HPDE6-E6E7 (cell line): ENCODE results near the gene ADAM11.
"Not testable (repeated sequence)": the region's sequence is repeated elsewhere in the genome, so short reads cannot be mapped to it uniquely, and the experiment has no call there.

Source experiments
- DNase-seq: peaks from one replicate; pipeline ENCODE4 v3.0.0; 2011; ENCODE audit warnings: missing footprints; ENCODE audit errors: extremely low spot score

Gene ADAM11, protein sequence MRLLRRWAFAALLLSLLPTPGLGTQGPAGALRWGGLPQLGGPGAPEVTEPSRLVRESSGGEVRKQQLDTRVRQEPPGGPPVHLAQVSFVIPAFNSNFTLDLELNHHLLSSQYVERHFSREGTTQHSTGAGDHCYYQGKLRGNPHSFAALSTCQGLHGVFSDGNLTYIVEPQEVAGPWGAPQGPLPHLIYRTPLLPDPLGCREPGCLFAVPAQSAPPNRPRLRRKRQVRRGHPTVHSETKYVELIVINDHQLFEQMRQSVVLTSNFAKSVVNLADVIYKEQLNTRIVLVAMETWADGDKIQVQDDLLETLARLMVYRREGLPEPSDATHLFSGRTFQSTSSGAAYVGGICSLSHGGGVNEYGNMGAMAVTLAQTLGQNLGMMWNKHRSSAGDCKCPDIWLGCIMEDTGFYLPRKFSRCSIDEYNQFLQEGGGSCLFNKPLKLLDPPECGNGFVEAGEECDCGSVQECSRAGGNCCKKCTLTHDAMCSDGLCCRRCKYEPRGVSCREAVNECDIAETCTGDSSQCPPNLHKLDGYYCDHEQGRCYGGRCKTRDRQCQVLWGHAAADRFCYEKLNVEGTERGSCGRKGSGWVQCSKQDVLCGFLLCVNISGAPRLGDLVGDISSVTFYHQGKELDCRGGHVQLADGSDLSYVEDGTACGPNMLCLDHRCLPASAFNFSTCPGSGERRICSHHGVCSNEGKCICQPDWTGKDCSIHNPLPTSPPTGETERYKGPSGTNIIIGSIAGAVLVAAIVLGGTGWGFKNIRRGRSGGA

DNA sequence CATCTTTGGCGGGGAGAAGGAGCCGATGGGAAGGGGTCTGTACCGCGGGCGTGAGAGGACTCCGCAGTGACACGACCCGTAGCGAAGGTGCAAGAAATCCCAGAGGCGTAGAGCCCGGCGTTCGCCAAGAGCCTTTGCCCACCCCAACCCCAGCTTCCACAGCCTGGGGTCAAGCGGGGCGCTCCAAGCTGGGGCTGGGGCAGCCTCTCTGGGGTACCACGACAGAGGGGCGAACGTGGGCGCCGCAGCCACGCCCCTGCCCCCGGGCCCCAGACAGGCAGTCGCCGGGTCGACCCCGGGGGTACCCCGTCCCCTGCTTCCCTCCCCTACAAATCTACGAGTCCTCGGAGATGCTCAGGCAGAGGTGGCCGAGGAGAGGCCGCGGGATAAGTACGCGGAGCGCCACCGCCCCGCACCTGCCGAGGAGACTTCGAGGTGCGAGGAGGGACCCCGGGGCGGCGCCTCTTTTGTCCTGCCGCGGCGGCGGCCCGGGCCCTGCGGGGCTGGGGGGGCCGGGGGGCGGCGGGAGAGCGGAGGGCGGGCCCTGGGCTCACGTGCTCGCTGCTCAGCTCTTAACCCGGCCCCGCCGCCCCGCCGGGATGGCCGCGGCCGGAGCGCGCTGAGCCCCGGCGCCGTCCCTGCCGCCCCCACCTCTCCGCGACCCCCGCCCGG is at the start of gene ADAM11:
ADAM11 (plus strand) TSS at position 575 of the 672 bp plus-strand sequence. CDS start 212 bp downstream, outside the sequence.
- no peak for DNase-seq

DNA sequence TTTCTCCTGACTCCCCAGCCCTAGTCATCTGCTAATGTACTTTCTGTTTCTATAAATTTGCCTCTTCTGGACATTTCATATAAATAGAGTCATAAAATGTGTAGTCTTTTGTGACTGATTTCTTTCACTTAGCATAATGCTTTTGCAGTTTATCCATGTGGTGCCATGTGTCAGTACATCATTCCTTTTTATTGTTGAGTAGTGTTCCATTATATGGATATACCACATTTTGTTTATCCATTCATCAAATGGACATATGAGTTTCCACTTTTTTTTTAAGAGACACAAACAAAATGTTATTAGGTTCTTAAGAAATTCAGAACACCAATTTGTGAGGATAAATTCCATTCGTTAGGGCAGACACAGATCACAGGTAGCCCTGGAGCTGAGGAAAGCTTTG is 39.3 kb upstream of the ADAM11 start:
- no peak for DNase-seq

DNA sequence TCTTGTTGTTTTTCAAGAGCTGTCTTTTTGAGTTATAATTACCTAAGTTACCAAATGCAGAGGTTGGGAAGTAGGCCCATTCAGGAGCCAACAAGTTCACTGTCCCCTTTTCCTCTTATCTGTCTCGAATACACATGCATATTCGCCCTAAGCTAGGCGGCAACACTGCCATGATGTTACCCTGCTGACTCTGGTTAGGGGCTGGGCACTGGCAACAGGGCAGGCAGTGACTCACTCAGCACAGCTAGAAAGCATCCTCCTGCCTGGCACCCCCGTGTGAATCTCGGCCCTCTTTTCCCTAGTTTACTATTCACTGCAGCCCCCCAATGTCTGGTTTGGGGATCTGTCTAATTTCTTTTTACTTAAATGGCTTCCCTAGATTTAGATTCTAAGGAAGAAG is 36.5 kb upstream of the ADAM11 start:
- DNase-seq: no peak

DNA sequence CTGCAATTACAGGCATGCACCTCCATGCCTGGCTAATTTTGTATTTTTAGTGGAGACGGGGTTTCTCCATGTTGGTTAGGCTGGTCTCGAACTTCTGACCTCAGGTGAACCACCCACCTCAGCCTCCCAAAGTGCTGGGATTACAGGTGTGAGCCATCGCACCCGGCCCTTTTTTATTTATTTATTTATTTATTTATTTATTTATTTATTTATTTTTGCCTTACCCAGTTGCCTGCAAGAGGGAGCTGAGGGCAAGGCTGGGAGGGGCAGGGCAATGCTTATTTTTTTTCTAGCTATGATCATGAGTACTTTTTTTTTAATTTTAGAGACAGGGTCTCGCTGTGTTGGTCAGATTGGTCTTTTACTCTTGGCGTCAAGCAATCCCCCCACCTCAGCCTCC is 32.7 kb upstream of the ADAM11 start:
- DNase-seq: not testable (repeated sequence)

DNA sequence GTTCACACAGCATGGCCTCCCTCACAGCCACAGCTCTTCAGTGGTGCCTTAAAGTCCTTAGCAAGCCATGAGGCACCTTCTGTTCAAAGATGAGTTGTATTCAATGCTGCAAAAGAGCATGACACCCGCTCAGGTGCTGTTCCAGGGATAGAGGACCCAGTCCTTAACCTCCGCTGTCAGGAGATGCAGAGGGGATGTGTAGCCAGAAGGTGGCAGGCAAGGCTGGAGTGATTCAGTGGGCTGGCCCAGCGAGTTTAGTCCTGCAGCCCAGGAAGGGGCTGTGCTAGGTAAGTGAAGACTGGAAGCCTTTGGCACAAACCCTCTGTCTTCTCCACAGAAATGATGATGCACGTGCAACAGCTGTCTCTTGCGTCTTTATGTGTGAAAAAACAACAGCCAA is 25.0 kb upstream of the ADAM11 start:
- no peak for DNase-seq

DNA sequence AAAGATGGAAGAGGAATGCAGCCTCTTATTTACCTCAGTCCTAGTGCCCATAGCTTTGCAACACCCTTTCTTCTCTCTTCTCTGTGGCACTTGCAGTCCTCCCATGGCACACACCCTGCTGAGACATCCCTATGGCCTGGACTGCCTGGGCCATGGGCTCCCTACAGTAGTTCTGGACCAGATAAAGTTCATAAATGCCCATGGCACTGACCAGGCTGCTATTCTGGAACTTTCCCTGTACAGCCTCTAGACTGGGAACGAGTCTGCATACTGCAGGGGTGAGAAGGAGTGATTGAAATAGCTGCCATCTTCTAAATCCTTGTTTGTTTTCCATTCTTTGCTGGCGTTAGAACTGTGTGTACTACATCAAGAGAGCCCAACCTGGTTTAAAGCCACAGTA is 24.5 kb upstream of the ADAM11 start:
- no peak for DNase-seq

DNA sequence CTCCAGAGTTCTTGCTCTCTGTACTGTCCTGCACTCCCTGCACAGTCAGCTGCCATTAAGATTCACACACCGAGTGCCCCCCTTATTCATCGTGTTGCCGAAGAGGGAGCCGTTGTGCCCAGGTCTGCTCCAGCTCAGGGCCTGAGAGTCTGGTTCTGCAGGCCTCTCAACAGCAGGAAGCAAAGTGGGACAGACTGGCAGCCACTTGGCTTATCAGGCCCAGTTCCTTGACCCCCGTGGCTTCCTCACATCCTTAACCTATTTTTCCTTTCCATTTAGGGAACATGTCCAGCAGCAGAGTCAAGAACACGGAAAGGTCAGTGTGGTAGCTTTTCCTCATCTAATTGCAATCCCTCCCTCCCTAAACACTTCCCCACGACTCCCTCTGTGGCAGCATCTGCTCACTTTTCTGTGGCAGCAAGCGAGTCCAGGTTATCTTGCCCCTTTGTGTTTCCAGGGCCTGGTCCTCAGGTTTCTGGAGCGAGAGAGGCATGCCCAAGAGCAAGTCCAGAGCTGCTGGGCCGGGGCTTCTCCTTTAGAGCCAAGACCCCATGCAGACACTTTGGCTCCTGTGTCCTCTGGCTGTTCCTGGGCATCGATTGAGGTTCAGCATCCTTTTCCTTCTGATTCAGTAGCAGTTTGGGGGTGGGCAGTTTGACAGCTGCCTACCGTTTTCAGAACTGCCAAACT is 22.1 kb upstream of the ADAM11 start:
- DNase-seq: no peak

DNA sequence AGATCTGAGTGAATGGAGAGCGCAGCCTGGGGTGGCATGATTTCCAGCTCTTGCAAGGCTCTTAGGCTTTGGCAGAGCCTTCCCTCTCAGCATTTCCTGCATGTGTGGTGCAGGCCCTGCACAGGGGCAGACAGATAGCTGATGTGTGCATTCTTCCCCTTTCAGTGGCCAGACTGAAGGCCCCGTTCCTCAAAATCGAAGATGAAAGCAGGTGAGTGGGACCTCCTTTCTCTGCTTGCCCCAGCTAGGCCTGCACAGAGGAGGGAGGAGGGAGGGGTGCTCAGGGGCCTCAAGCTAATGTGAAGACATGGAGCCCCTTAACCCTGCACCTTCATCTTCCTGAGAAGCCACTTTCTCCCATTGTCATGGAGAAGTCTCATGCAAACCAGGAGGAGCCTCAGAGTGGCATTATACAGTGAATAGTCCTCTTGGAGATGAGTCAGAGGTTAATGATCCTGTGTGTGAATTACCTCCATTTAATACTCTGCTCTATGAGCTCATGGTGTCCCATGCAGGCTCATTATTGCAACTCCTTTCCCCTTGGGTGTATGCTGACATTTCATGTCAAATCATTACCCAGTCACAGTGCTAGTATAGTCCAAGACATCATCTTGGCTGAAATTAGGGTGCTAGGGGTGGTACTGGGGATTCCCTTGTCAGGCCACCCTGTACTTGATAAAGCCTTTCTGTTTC is 20.4 kb upstream of the ADAM11 start:
- DNase-seq: no peak

DNA sequence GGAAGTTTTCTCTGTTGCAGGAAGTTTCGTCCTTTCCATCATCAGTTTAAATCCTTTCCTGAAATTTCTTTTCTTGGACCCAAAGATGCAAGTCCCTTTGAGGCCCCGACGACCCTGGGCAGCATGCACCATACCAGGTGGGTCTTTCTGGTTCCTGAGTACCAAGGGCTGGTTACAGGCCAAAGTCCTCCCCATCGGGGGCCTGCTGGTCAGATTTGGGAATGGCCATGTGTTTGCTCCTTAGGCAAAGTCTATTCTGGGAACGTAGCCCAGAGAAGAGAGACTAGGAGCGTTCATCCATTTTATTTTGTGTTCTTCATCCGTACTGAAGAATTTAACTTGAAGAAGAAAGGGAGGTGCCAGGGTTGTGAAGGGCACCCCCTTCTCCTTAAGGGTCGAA is 17.5 kb upstream of the ADAM11 start:
- no peak for DNase-seq

DNA sequence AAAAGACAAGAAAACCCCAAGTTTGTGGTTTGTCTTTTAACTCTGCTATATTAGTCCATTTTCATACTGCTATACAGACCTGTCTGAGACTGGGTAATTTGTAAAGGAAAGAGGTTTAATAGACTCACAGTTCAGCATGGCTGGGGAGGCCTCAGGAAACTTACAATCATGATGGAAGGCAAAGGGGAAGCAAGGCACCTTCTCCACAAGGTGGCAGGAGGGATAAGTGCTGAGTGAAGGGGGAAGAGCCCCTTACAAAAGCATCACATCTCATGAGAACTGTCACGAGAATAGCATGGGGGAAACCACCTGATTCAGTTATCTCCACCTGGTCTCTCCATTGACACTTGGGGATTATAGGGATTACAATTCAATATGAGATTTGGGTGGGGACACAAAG is 13.5 kb upstream of the ADAM11 start:
- no peak for DNase-seq

DNA sequence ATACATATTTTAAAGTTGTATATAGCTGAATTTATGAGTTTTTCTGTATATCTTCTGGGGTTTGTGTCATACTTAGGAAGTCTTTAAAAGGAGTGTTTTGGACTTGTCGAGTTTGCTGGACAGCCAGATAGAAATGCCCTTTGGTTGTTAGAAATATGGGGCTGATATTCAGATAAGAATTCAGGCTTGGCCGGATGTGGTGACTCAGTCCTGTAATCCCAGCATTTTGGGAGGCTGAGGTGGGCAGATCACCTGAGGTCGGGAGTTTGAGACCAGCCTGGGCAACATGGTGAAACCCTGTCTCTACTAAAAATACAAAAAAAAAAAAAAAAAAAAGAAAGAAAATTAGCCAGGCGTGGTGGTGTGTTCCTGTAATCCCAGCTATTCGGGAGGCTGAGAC is 13.1 kb upstream of the ADAM11 start:
- DNase-seq: not testable (repeated sequence)

DNA sequence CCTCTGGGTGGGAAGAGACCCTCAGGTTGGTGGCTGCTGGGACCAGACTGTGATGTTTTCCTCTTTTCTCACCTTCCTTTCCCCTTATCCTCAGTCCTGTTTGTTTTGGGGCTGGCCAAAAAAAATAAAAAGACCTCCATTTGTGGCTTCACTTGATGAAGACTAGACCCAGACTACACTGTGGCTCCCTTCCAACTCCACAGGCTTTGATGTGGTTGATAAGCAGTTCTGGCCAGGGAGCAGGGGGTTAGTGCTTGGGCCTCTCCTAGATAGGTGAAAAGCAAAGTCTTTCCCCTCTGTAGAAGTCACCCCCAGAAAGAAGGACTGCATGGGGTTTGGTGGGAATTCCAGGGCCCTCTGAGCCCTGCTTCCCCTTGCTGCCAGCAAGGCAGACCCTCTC is 11.2 kb upstream of the ADAM11 start:
- no peak for DNase-seq

DNA sequence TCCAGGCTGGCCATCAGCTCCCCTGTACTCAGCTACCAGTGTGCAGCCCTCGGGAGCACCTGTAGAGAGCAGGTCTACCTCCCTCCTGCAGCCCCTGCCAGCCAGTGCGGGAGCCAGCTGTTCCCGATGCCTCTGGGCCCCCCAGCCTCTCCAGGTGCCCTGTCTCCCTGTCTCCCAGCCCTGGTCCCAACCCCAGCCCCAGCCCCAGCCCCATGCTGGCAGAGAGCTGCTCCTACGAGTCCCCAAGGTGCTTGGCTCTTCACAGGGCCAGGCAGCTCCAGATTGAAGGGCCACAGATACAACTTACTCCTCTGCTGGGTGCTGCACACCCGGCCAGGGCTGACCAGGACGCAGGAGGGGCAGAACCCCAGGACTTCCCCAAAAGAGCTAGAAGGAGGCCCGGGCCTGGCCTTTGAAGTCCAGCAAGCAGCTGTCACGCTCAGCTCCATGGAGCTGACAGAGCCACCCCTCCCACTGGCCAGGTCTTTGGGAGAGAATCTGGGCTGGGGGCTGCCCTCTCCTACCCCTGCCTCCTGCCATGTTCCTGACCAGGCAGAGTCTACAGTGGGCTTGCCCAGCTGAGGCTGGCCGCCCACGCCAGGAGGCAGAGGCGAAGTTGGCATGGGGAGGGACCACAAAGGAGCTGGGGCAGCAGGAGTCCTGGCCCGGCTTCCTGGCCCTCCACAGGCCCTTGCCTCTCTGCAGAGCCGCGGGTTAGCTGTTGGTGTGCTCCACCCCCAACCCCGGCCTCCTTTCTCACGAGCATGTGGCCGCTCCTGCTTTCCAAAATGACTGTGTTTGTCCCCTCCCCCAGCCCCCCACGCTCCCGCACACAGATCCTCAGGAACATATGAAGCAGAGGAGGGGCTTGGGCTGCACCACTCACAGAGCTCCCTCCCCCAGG is 9.5 kb upstream of the ADAM11 start:
- DNase-seq: no peak

DNA sequence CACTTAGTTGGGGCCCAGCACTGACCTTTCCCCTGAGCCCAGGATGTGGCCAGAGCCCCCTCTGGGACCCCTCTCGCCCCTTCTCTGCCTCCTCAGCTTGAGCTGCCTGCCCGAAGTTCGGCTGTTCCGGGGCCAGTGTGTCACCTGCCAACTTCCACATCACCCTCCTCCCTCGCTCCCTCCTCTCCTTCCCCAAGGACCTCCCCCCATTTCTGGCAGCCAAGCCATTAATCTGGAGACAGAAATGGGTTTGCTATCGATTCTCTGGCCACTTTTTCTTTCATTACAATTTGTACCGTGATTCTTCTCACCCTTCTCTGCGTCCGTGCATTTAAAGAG is 8.8 kb upstream of the ADAM11 start:
- DNase-seq: no peak

DNA sequence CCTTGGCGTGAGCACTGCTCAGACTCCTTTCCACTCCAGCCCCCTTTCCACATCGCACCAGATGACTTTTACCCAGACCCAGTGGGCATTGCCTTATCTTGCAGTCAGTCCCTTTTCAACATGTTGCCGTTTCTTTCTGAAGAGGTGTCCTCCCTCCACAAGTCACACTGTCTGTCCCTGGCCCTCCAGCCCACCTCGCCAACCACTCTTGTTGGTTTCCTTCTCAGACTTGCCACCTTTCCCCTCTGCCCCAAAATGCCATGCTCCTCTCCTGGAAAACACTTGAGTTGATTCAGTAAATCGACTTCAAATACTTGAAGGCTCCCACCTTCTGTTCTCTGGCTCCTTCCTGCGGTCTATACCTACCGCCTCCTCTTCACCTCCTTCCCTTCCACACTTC is 7.5 kb upstream of the ADAM11 start:
- no peak for DNase-seq

DNA sequence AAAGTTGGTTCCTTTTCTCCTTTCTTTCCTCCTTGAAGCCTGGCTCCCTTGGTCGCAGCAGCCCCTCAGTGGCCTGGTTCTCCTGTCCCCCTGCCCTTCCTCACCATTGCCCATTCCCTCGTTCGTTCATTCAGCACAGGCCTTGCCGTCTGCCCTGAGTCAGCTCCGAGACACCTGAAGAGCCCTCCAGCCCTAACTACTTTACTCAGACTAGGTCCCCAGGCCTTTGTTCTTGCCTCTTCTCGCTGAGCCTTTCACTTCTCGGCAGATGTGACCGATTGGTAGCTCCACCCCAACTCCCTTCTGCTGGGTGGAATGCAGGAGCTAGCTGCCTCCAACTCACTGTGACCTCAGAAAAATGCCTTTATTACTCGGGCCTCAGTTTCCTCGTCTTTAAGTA is 7.0 kb upstream of the ADAM11 start:
- no peak for DNase-seq

DNA sequence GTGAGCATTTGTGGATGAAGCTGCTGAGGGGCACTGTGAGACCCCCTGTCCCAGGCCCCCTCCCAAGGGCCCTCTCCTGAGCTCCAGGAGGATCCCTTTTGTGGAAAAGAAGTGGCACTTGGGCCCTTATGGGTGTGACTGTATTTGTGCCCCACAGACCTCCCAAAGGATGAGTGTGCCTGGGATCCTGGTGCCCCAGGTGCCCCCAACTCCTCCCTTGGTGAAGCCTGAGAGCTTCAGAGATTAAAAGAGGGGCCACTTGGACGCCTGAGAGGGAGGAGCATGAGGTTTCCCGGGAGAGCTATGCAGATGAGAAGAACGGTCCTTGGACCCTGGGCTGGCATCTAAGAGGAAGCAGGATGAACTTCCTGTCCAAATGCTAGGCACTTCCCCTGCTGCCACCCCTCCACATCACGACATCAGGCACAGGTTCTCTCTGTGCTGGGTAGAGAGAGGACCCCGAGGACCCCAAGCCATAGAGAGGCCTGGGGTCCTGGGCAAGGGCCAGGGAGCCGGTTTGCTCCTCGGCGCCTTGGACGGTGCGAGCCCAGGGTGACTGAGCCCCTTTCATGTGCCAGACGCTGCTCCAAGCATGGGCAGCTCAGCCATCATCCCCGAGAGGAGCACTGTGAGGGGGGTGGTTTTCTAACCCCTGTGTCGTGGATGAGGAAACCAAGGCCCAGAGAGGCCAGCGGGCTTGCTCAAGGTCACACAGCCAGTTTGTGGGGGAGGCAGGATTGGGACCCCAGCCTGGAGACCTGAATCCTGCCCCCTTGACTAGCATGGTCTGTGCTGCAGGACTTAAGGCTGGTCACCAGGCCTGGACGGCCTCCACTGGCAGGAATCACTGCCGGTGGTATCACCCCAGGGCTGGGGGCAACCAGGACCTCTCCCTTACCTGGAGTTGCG is 5.6 kb upstream of the ADAM11 start:
- DNase-seq: no peak

DNA sequence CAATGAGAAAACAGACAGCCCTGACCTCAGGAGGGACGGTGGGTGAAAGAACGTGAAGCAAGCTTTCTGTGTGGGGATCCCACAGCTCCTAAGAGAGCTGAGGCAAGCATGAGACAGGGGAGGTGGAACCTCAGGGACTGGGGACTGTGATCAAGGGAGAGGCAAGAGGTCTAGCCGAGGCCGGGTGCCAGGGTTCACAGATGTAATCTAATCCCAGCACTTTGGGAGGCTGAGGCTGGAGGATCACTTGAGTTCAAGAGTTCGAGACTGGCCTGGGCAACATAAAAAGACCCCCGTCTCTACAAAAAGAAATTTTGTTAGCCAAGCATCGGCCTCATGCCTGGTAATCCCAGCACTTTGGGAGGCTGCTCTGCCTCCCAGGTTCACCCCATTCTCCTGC is 4.5 kb upstream of the ADAM11 start:
- no peak for DNase-seq

DNA sequence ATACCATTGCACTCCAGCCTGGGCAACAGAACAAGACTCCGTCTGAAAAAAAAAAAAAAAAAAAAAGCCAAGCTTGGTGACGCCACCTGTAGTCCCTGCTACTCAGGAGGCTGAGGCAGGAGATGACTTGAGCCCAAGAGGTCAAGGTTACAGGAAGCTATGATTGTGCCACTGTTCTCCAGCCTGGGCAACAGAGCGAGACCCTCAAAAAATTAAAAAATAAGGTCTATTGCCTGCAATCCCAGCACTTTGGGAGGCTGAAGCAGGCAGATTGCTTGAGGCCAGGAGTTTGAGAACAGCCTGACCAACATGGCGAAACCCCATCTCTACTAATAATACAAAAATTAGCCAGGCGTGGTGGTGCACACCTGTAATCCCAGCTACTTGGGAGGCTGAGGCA is 3.6 kb upstream of the ADAM11 start:
- not testable (repeated sequence) for DNase-seq
